SH-SY5Y (cell line): ENCODE data around the gene ARHGAP26.

Experiments
- GATA2 ChIP-seq: IDR thresholded peaks from 2 replicates; pipeline ENCODE4 v1.6.1; 2011; ENCODE audit warnings: mild to moderate bottlenecking, low read depth, low read length
- GATA3 ChIP-seq: IDR thresholded peaks from 2 replicates; pipeline ENCODE4 v1.6.1; 2011; ENCODE audit warnings: low read depth, mild to moderate bottlenecking, low read length, moderate library complexity

DNA sequence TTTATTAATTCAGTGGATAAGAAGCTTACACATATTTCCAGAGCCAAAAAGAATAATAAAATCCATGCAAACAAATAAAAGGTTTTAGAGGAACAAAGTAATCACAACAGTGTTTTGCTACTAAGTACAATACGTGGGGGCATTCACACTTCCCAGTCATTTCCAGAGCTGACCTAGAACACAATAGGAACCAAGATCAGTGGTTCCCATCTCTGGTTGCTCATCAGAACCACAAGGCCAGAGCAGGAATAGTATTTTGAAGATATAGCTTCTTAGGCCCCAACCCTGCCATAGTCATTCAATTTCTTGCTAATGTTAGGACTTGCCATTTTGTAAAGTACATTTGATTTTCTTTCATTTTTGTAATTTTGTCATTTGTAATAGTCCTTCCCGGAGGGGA is 417.9 kb downstream of the ARHGAP26 start:
- TF ChIP-seq GATA3 = no peak
- no peak for TF ChIP-seq GATA2
